Measurements from ENCODE around the gene DLG2. TPM values are rescaled to one million over a fixed set of nuclear protein-coding genes. Genes with fewer than 3 reads are reported as not detected.

The DLG2 gene
- total and polyA plus RNA-seq, 3 experiments from 2014 or later: 0.81 to 1.5 (median 1.3) TPM

- no peak for DNase-seq
- Histone ChIP-seq H3K9me3 (ENCODE audit: low read length) (no peaks in the 10 kb centered on the region), H3K4me3 (ENCODE audit: low read length) (no peak overlapping the region), H3K27ac (ENCODE audit: low read depth, low read length) (no peak overlapping the region), H3K27me3 (ENCODE audit: insufficient read depth, low read length, poor library complexity, severe bottlenecking) (no peaks in the 10 kb centered on the region), H3K4me1 (ENCODE audit: insufficient read depth, low read length) (no peaks in the 10 kb centered on the region), H3K36me3 (ENCODE audit: insufficient read depth, low read length) (no peaks in the 10 kb centered on the region)
- H3K36me3 Mint-ChIP-seq: no peaks in the 10 kb centered on the region
- ChIA-PET POLR2A (no interaction called here), CTCF (no interaction called here)
- no peak overlapping the region for H3K4me3 Mint-ChIP-seq
- peaks cover 6 to 41% (median 22%) of the 10 kb centered on the region in 5 donors for H3K9me3 Mint-ChIP-seq
- no peak overlapping the region for H3K27ac Mint-ChIP-seq
- H3K27me3 Mint-ChIP-seq: no peaks in the 10 kb centered on the region
- no peaks in the 10 kb centered on the region for H3K4me1 Mint-ChIP-seq
Measured at GRCh38 chr11:85196968-85197367, 430.2 kb downstream of the DLG2 start.

GRCh38 chr11:85195934-85196333, 431.2 kb downstream of the DLG2 start:
- POLR2A ChIA-PET: no interaction called here
- H3K27me3 ChIP-seq (ENCODE audit: insufficient read depth, low read length, poor library complexity, severe bottlenecking): no peaks in the 10 kb centered on the region
- H3K4me1 ChIP-seq (ENCODE audit: insufficient read depth, low read length): no peaks in the 10 kb centered on the region
- Mint-ChIP-seq H3K4me1 (no peaks in the 10 kb centered on the region), H3K27me3 (no peaks in the 10 kb centered on the region), H3K9me3 (peaks cover 13 to 37% (median 22%) of the 10 kb centered on the region in 5 donors), H3K36me3 (no peaks in the 10 kb centered on the region), H3K4me3 (no peak overlapping the region), H3K27ac (no peak overlapping the region)
- no peaks in the 10 kb centered on the region for H3K9me3 ChIP-seq (ENCODE audit: low read length)
- H3K4me3 ChIP-seq (ENCODE audit: low read length): no peak overlapping the region
- DNase-seq: no peak
- CTCF ChIA-PET: no interaction called here
- no peaks in the 10 kb centered on the region for H3K36me3 ChIP-seq (ENCODE audit: insufficient read depth, low read length)
- H3K27ac ChIP-seq (ENCODE audit: low read depth, low read length): no peak overlapping the region

GRCh38 chr11:85187992-85188391, 439.2 kb downstream of the DLG2 start:
- CTCF ChIA-PET: no interaction called here
- Histone ChIP-seq H3K36me3 (ENCODE audit: insufficient read depth, low read length) (no peaks in the 10 kb centered on the region), H3K27me3 (ENCODE audit: insufficient read depth, low read length, poor library complexity, severe bottlenecking) (no peaks in the 10 kb centered on the region), H3K4me1 (ENCODE audit: insufficient read depth, low read length) (no peaks in the 10 kb centered on the region), H3K4me3 (ENCODE audit: low read length) (no peak overlapping the region), H3K9me3 (ENCODE audit: low read length) (peaks cover 6% of the 10 kb centered on the region), H3K27ac (ENCODE audit: low read depth, low read length) (no peak overlapping the region)
- Mint-ChIP-seq H3K36me3 (no peaks in the 10 kb centered on the region), H3K9me3 (peaks cover 10 to 59% (median 31%) of the 10 kb centered on the region in 5 donors), H3K27ac (no peak overlapping the region), H3K4me1 (no peaks in the 10 kb centered on the region), H3K27me3 (no peaks in the 10 kb centered on the region), H3K4me3 (no peak overlapping the region)
- DNase-seq: no peak
- POLR2A ChIA-PET: no interaction called here

GRCh38 chr11:85184721-85185120, 442.4 kb downstream of the DLG2 start:
- Mint-ChIP-seq H3K27ac (no peak overlapping the region), H3K9me3 (peaks cover 5 to 47% (median 16%) of the 10 kb centered on the region in 5 donors), H3K4me1 (no peaks in the 10 kb centered on the region), H3K4me3 (no peak overlapping the region), H3K27me3 (no peaks in the 10 kb centered on the region), H3K36me3 (no peaks in the 10 kb centered on the region)
- no peak overlapping the region for H3K4me3 ChIP-seq (ENCODE audit: low read length)
- peaks cover 6% of the 10 kb centered on the region for H3K9me3 ChIP-seq (ENCODE audit: low read length)
- H3K4me1 ChIP-seq (ENCODE audit: insufficient read depth, low read length): no peaks in the 10 kb centered on the region
- H3K27me3 ChIP-seq (ENCODE audit: insufficient read depth, low read length, poor library complexity, severe bottlenecking): no peaks in the 10 kb centered on the region
- no peak overlapping the region for H3K27ac ChIP-seq (ENCODE audit: low read depth, low read length)
- no peak for DNase-seq
- CTCF ChIA-PET: no interaction called here
- POLR2A ChIA-PET: no interaction called here
- H3K36me3 ChIP-seq (ENCODE audit: insufficient read depth, low read length): no peaks in the 10 kb centered on the region

DNA sequence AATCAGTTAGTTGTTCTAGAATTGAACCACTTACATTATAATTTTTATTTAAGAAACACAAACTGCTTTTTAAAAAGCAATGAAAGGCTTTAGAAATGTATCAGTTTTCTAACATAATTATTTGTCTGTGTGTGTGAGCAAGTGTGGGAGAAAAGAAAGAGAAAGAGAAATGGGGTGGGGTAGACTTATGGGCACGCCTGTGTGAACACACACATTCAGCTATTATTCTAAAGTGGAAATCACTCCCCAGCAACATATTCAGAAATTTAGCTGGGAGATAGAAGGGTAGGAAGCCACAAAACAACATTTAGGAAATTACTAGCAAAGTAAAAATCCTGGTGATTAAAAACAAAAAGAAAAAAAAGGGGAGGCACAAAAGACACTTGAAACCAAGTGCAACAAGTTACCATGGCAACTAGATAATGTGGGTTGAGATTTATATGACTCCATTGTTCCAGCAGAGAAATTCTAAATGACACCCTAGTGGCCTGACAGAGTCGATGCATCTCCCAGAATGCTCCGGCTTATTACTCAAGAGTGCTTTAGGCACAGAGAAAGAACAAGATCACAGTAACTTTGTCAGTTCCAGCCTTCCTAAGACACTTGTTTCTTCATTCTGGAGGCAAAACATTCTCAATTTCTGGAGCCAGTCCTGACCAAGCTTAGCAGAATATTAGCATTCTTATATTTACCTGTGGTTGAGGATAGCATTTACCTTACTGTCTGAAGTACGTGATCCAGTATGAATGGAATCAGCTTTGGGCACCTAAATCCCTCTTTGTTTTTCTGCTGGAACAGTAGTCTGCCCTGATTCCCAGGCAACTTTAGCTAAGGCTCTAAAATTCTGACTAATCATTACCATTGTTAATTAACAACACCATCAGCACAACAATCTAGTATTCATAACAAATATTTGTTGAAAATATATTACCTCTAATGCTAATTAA, 444.4 kb downstream of the DLG2 start:
- Mint-ChIP-seq H3K27ac (no peak overlapping the region), H3K36me3 (no peaks in the 10 kb centered on the region), H3K4me3 (no peak overlapping the region), H3K9me3 (peaks cover 8 to 41% (median 14%) of the 10 kb centered on the region in 5 donors), H3K27me3 (no peaks in the 10 kb centered on the region), H3K4me1 (no peaks in the 10 kb centered on the region)
- Histone ChIP-seq H3K4me3 (ENCODE audit: low read length) (no peak overlapping the region), H3K36me3 (ENCODE audit: insufficient read depth, low read length) (no peaks in the 10 kb centered on the region), H3K9me3 (ENCODE audit: low read length) (peaks cover 2% of the 10 kb centered on the region), H3K27ac (ENCODE audit: low read depth, low read length) (no peak overlapping the region), H3K27me3 (ENCODE audit: insufficient read depth, low read length, poor library complexity, severe bottlenecking) (no peaks in the 10 kb centered on the region), H3K4me1 (ENCODE audit: insufficient read depth, low read length) (no peaks in the 10 kb centered on the region)
- ChIA-PET POLR2A (no interaction called here), CTCF (no interaction called here)
- no peak for DNase-seq

GRCh38 chr11:85180528-85180927, 446.6 kb downstream of the DLG2 start:
- H3K27me3 ChIP-seq (ENCODE audit: insufficient read depth, low read length, poor library complexity, severe bottlenecking): no peaks in the 10 kb centered on the region
- H3K9me3 ChIP-seq (ENCODE audit: low read length): no peaks in the 10 kb centered on the region
- peaks cover 8 to 30% (median 22%) of the 10 kb centered on the region in 5 donors for H3K9me3 Mint-ChIP-seq
- H3K27me3 Mint-ChIP-seq: no peaks in the 10 kb centered on the region
- no peak overlapping the region for H3K4me3 Mint-ChIP-seq
- CTCF ChIA-PET: no interaction called here
- H3K36me3 Mint-ChIP-seq: no peaks in the 10 kb centered on the region
- H3K36me3 ChIP-seq (ENCODE audit: insufficient read depth, low read length): no peaks in the 10 kb centered on the region
- no peak overlapping the region for H3K27ac Mint-ChIP-seq
- H3K4me1 ChIP-seq (ENCODE audit: insufficient read depth, low read length): no peaks in the 10 kb centered on the region
- H3K4me1 Mint-ChIP-seq: no peaks in the 10 kb centered on the region
- POLR2A ChIA-PET: no interaction called here
- H3K27ac ChIP-seq (ENCODE audit: low read depth, low read length): no peak overlapping the region
- no peak for DNase-seq
- H3K4me3 ChIP-seq (ENCODE audit: low read length): no peak overlapping the region

- no peaks in the 10 kb centered on the region for H3K9me3 ChIP-seq (ENCODE audit: low read length)
- H3K27ac Mint-ChIP-seq: no peak overlapping the region
- POLR2A ChIA-PET: no interaction called here
- peaks cover 24 to 54% (median 50%) of the 10 kb centered on the region in 5 donors for H3K9me3 Mint-ChIP-seq
- H3K27me3 ChIP-seq (ENCODE audit: insufficient read depth, low read length, poor library complexity, severe bottlenecking): no peaks in the 10 kb centered on the region
- no peaks in the 10 kb centered on the region for H3K36me3 Mint-ChIP-seq
- no peaks in the 10 kb centered on the region for H3K4me1 ChIP-seq (ENCODE audit: insufficient read depth, low read length)
- CTCF ChIA-PET: no interaction called here
- H3K27me3 Mint-ChIP-seq: peaks cover 0 to 2% of the 10 kb centered on the region in 2 donors
- H3K4me3 Mint-ChIP-seq: no peak overlapping the region
- DNase-seq: no peak
- H3K4me3 ChIP-seq (ENCODE audit: low read length): no peak overlapping the region
- H3K36me3 ChIP-seq (ENCODE audit: insufficient read depth, low read length): no peaks in the 10 kb centered on the region
- H3K4me1 Mint-ChIP-seq: no peaks in the 10 kb centered on the region
- no peak overlapping the region for H3K27ac ChIP-seq (ENCODE audit: low read depth, low read length)
Measured at GRCh38 chr11:85171648-85172257, 455.4 kb downstream of the DLG2 start.

- H3K27ac ChIP-seq (ENCODE audit: low read depth, low read length): no peak overlapping the region
- peaks cover 0 to 2% of the 10 kb centered on the region in 2 donors for H3K27me3 Mint-ChIP-seq
- H3K27me3 ChIP-seq (ENCODE audit: insufficient read depth, low read length, poor library complexity, severe bottlenecking): no peaks in the 10 kb centered on the region
- no peaks in the 10 kb centered on the region for H3K9me3 ChIP-seq (ENCODE audit: low read length)
- H3K9me3 Mint-ChIP-seq: peaks cover 17 to 53% (median 38%) of the 10 kb centered on the region in 5 donors
- no peak for DNase-seq
- H3K4me3 ChIP-seq (ENCODE audit: low read length): no peak overlapping the region
- no peak overlapping the region for H3K27ac Mint-ChIP-seq
- no peaks in the 10 kb centered on the region for H3K36me3 Mint-ChIP-seq
- H3K36me3 ChIP-seq (ENCODE audit: insufficient read depth, low read length): no peaks in the 10 kb centered on the region
- ChIA-PET POLR2A (no interaction called here), CTCF (no interaction called here)
- H3K4me1 ChIP-seq (ENCODE audit: insufficient read depth, low read length): no peaks in the 10 kb centered on the region
- no peak overlapping the region for H3K4me3 Mint-ChIP-seq
- no peaks in the 10 kb centered on the region for H3K4me1 Mint-ChIP-seq
Measured at GRCh38 chr11:85170184-85170583, 457.0 kb downstream of the DLG2 start.
